ENCODE data around the gene LRCOL1.
"Not testable (repeated sequence)": the region's sequence is repeated elsewhere in the genome, so short reads cannot be mapped to it uniquely, and the experiment has no call there.

The LRCOL1 gene

GRCh38 chr12:132600048-132601032 lies 10.0 kb downstream of the LRCOL1 start:
- no peak for DNase-seq

DNA sequence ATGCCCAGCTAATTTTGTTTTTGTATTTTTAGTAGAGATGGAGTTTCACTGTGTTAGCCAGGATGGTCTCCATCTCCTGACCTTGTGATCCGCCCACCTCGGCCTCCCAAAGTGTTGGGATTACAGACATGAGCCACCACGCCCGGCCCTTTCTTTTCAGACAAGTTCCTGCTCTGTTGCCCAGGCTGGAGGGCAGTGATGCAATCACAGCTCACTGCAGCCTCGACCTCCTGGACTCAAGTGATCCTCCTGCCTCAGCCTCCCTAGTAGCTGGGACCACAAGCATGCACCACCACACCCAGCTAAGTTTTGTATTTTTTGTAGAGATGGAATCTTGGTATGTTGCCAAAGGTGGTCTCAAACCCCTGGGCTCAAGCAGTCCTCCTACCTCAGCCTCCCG lies 10.9 kb downstream of the LRCOL1 start:
- DNase-seq = not testable (repeated sequence)

DNA sequence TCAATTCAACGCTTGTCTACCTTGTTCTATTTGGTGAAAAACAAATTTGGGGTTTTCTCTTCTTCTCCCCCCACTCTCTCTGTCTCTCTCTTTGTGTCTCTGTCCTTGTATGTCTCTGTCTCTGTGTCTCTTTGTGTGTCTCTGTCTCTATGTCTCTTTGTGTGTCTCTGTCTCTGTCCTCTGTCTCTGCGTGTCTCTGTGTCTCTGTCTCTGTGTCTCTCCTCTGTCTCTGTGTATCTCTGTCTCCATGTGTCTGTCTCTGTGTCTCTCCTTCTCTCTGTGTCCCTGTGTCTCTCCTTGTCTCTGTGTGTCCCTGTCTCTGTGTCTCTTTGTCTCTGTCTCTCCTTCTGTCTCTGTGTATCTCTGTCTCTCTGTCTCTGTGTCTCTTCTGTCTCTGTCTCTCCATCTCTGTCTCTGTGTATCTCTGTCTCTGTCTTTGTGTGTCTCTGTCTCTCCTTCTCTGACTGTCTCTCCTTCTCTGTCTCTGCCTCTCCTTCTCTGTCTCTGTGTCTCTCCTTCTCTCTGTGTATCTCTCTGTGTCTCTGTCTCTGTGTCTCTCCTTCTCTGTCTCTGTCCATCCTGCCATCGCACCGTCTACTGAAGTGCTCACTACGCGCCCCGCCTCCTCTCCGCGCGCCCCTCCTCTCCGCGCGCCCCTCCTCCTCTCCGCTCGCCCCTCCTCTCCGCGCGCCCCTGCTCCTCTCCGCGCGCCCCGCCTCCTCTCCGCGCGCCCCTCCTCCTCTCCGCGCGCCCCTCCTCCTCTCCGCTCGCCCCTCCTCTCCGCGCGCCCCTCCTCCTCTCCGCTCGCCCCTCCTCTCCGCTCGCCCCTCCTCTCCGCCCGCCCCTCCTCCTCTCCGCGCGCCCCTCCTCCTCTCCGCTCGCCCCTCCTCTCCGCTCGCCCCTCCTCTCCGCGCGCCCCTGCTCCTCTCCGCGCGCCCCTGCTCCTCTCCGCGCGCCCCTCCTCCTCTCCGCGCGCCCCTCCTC lies 12.8 kb downstream of the LRCOL1 start:
- DNase-seq = peak; percentile 22

DNA sequence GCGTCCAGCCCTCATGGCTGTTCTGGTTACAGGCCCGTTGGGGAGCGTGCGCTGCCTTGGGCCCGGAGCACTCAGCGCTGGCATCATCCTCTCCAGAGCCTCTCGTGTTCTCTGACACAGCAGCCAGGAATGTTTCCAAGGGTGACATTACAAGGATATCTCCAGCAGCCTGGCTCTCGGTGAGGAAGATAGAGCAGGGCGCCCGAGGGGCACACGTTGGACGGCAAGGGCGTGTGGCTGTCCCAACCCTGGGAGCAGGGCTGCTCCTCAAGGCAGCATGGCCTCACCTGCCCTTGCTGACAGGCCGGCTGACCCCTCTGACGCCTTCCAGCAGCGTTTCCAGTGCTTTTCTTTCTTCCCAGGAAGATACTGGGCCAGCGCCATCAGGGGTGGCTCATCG lies 14.4 kb downstream of the LRCOL1 start:
- DNase-seq = no peak

DNA sequence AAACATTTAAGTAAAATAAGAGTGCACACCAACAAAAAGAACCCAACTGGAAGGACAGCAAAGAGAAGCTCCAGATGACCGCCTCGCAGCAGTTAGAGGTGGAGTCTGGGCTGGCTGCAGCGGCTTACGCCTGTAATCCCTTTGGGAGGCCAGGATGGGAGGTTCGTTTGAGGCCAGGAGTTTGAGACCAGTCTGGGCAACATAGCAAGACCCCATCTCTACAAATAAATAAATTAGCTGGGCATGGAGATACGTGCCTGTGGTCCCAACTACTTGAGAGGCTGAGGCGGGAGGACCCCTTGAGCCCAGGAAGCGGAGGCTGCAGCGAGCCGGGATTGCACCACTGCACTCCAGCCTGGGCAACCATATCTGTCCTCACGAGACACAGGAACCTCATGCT lies 15.2 kb downstream of the LRCOL1 start:
- no peak for DNase-seq

GRCh38 chr12:132593938-132594358 lies 16.4 kb downstream of the LRCOL1 start:
- peak; percentile 6 for DNase-seq

GRCh38 chr12:132593521-132593920 lies 16.9 kb downstream of the LRCOL1 start:
- DNase-seq = no peak

GRCh38 chr12:132593071-132593470 lies 17.3 kb downstream of the LRCOL1 start:
- DNase-seq = no peak

GRCh38 chr12:132592282-132592970 lies 18.0 kb downstream of the LRCOL1 start:
- DNase-seq = no peak

GRCh38 chr12:132591107-132591935 lies 19.1 kb downstream of the LRCOL1 start:
- no peak for DNase-seq

GRCh38 chr12:132588821-132589669 lies 21.3 kb downstream of the LRCOL1 start:
- DNase-seq = no peak

DNA sequence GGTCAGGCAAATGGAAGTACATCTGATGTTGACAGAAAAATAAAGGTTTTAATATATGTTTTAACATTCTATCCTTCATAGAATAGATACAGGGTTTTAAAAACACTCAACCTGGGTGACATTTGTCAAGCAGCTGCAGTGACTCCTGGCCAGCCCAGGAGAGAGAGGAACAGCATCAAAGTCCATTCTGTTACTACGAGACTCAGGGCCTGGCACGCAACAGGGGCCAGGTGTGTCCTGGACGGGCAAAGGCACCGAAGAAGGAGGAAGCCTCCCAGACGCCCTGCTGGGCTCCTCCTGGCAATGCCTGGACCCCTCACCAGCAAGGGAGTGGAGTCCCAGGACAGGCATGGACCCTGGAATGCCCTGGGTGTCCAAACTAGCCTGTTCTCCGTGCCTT lies 22.1 kb downstream of the LRCOL1 start:
- no peak for DNase-seq

GRCh38 chr12:132587781-132588180 lies 22.6 kb downstream of the LRCOL1 start:
- DNase-seq = no peak

GRCh38 chr12:132586929-132587328 lies 23.5 kb downstream of the LRCOL1 start:
- DNase-seq = no peak

GRCh38 chr12:132585177-132585576 lies 25.2 kb downstream of the LRCOL1 start:
- no peak for DNase-seq

DNA sequence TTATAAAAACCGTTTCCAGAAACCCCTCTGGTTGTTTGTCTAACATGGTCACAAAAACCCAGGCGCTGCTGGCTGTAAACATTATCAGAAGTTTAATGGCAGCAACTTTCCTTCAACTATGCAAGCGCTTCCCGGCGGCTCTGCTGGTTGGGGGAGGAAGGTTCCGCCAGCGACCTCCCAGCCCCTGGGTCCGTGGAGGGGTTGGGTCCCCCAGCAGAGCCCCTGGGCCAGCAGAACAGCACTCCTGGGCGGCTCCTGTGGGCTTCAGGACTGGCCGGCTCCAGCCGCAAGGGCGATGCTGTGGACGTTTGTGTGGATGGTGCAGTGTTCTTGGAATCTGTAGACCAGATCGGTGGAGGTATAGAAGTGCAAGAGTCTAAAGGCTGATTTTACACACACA lies 26.0 kb downstream of the LRCOL1 start:
- DNase-seq = no peak

- no peak for DNase-seq
Measured at GRCh38 chr12:132583736-132584135, 26.6 kb downstream of the LRCOL1 start.

- no peak for DNase-seq
Measured at GRCh38 chr12:132583411-132583710, 27.0 kb downstream of the LRCOL1 start.

- no peak for DNase-seq
Measured at GRCh38 chr12:132582582-132583410, 27.6 kb downstream of the LRCOL1 start.

DNA sequence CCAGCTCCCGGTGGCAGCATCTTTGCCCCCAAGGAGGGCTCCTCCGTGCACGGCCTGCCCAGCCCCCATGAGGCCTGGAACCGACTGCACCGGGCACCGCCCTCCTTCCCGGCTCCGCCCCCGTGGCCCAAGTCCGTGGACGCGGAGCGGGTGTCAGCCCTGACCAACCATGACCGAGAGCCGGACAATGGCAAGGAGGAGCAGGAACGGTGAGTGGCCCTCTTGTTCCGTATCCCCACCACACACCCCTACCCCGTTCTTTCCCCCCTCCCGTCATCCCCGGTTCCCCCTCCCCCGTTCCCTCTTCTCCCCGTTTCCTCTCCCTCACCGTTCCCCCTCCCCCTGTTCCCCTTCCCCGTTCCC lies 28.3 kb downstream of the LRCOL1 start:
- DNase-seq = no peak

All from stimulated activated naive CD4-positive, alpha-beta T cell treated with Interleukin-2 at 50 U/mL for 16 hours (primary cell).